ENCODE data around the gene VSIG10.

GRCh38 chr12:118015944-118016343 is 87.9 kb downstream of the VSIG10 start:
- no peak for TF ChIP-seq CTCF (IDR thresholded peaks at IDR 0.05)
- TF ChIP-seq POLR2AphosphoS5 (IDR thresholded peaks at IDR 0.05): no peak
- no peak for TF ChIP-seq POLR2A (IDR thresholded peaks at IDR 0.05)
- TF ChIP-seq EP300 (IDR thresholded peaks at IDR 0.05): no peak

All from suprapubic skin (tissue), 4 donors.